HL-60/S4 (cell line): ENCODE data around the gene DLEU7.

Experiments used
- in situ Hi-C: fragments of 300-500 bp; cut with MboI; formaldehyde crosslinking; loops from 2 replicates; pipeline ENCODE4 v1.14.3; 2022; ENCODE audit warnings: low sequenced_read_pairs

Gene DLEU7

DNA sequence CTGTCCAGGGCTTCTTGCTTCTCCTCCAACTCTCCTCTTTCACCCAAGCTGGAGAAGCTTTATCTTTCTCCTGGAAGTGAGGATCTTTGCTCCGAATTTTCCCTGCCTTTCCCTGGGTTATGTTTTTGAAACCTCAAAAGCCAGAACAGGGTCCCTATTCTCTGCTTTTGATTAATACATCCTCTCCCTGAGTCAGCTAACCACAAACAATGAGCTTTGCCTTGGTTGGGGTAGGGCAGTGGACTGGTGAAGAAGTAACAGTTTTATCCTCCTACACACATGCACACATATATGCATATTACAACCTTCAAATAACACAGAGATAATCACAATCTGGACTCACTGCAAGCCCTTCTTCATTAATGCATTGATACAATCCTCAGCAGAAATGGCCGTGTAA lies 44.6 kb downstream of the DLEU7 start:
- in situ Hi-C loops = no loop called here

DNA sequence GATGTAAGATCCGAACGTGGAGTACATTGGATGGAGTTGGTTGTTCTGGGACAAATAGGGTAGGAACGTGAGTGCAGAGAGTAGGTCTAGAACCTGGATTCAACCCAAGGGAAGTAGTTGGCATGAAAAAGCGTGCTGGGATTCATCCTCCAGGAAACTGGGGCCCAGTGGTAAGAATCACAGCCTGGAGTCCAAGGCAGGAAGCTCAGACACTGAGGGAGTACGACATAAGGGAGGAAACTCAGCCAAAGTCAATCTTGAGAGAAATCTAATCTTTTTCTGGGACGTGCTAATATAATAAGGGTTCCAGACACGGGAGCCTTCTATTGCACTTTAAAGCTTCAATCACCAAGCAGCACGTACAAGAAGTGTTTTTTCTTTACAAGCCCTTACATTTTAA lies 46.4 kb downstream of the DLEU7 start:
- in situ Hi-C loops = no loop called here

DNA sequence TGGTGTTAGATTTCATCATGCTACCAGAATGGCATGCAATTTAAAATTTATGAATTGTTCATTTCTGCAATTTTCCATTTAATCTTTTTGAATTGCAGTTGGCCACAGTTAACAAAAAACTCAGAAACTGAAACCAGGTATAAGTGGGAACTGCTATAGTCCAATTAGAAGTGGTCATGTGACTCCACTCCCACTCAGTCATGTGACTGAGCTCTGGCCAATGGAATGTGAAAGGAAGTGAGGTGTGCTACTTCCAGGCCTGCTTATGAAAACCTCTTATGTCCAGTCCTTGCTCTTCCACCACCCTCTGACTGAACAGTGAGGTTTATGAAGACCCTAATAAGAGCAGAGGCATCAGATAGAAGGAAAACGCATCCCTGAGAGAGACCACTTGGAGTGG lies 47.0 kb downstream of the DLEU7 start:
- in situ Hi-C loops = no loop called here

DNA sequence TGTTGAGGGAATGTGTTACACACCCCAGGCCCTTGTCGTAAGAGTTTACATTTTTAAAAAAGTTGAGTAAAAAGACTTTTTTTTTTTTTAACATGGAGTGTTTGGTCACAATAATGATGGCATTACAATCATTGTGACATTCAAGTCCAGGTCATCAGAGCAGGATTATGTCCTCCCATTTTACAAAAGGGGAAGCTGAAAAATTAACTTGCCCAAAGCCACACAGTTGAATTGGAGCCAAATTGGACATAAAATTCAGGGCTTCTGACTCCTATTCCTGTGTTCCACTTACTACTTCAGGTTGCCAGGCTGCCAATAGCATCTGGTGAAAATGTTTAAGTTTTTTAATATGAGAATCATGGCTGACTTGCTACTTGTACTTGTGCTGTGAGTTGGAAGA lies 49.3 kb downstream of the DLEU7 start:
- in situ Hi-C loops = no loop called here

- in situ Hi-C loops = no loop called here
Observed at GRCh38 chr13:50793026-50793425, 50.5 kb downstream of the DLEU7 start.

DNA sequence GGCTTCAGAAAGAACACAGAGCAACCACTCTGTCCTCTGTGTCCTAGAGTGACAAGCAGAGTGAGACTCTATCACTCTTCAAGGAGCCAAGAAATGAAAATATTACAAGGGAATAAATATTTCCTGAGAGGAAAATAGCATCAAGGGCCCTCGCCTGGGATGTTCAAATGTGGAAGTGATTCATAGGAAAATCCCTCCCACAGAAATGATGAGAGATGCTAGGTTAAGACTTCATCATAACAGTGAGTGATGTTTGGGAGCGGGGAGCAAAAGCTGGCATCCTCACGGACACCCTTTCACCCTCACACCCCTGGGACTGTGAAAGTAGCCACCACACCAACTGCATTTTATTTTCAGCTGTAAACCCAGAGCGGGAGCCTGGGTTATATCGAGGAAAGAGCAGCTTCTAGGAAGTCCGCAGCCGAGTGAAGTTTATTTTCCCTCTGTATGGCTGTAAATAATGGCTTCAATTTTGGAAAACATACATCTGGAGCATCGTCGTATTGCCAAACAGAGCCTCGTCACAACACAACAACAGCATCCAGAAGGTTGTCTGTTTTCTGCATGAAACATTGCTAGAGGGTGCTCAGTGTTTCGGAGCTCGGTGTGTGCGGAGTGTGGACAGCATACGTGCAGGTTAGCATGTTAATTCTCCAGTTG lies 54.8 kb downstream of the DLEU7 start:
- in situ Hi-C loops = no loop called here

DNA sequence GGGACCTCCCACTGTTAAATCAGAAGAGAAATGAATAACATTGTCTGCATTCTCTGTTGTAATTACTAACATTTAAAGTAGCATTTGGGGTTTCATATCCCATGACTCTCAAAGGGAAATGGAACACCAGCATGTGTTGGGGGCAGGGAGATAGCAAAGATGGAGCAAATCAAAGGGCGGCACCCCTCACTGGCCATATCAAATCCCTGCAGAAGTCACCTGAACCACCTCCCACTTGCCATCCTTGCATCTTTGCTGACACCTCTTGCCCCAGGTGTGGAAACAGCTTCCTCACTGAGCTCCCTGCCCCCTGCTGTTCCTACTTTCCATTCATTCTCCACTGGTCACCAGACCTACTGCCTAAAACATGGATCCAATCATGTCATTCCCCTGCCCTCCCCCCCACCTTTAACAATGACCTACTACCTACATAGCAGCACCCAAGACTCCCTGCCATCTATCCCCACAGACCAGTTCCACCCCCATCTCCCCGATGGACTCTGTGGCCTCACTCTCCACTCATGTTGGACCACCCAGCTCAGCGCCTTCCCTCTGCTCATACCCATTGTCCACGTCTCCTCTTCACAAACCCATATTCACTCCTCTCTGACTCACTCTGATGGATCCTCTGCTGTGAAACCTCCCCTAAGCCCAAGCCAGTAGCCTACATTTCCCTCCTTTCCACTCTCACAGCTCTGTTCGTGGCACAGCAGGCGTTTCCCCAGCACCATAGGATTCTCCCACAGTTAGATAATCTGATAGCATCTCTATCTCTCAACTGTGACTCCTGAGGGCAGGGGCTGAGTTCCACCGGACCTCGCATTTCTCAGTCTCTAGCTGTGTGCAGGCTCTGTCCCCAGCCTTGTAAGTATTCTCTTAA lies 55.9 kb downstream of the DLEU7 start:
- in situ Hi-C loops = no loop called here

DNA sequence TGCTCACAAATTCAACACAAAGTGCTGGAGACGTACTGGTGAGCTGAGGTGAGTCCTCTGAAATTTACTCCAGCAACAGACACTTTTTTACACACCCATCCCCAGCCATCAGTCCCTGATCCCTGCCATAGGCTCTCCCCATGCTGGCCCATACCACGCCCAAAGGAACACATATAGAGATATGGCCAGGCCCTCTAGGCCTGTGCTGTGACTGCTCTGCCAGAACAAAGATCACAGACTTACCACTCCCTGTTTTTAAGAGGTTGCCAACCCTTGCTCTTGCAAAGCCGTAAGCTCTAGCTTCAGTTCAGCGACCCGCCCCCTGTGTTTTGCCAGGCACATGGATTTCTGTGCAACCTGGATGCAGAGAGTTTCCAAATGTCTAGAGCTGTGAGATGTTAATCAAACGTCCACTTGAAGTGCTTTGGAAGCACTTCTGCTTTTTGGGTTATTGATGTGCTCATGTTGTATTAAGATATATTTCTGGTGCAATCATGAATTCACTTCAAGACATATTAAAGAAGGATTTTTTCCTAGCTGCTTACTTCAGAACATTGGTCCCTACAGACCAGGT lies 59.7 kb downstream of the DLEU7 start:
- in situ Hi-C loops = no loop called here

DNA sequence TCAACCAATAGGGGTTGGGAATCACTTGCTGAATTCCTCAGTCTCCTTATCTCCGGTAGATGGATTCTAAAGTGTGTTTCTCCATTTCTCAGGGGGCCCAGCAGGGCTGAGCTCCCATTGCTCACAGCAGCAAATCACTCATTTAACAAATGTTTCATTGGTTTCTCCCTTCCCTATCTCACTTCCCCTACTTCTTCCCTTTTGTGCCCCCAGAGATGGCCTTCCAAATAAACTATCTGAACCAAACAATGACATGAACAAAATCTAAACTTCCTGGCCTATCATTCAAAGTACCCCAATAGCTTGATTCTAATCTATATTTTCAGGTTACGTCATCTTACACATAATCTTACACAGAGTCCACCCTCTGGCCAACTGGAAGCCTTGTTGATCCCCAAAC lies 60.4 kb downstream of the DLEU7 start:
- in situ Hi-C loops = no loop called here

- in situ Hi-C loops = no loop called here
Observed at GRCh38 chr13:50780201-50781015, 63.1 kb downstream of the DLEU7 start.

- in situ Hi-C loops = no loop called here
Observed at GRCh38 chr13:50779443-50780200, 63.9 kb downstream of the DLEU7 start.
